Spleen (tissue), 11 donors: ENCODE data around the gene RGS10. TPM values are rescaled to one million over a fixed set of nuclear protein-coding genes. Genes with fewer than 3 reads are reported as not detected.

Experiments used
- DNase-seq: peaks from one replicate; pipeline ENCODE4 v3.0.0-alpha.2; 2020
- H3K27ac ChIP-seq, 8 donors: fragments of 200-600 bp; sonication (generic) in 7 of 8; 1 replicate in 4 of 8; 2 replicates in 4 of 8; pipeline versions ENCODE4 v1.5.0 to v1.8.0; 2016 to 2021; ENCODE audit warnings: inconsistent platforms in 4 of 8, mild to moderate bottlenecking in 4 of 8, moderate library complexity in 1 of 8
- H3K27me3 ChIP-seq, 7 donors: fragments of 200-600 bp; sonication (generic) in 6 of 7; replicated peaks in 1 of 7; 1 replicate in 4 of 7; 2 replicates in 3 of 7; pipeline versions ENCODE4 v1.5.0 to v1.8.0; 2016 to 2021; ENCODE audit warnings: inconsistent platforms in 3 of 7, mild to moderate bottlenecking in 1 of 7
- H3K36me3 ChIP-seq, 6 donors: fragments of 200-600 bp; sonication (generic) in 5 of 6; 1 replicate in 4 of 6; 2 replicates in 2 of 6; pipeline versions ENCODE4 v1.5.0 to v1.8.0; 2016 to 2021; ENCODE audit warnings: inconsistent platforms in 2 of 6
- H3K4me1 ChIP-seq, 6 donors: fragments of 200-600 bp; sonication (generic) in 5 of 6; 1 replicate in 3 of 6; 2 replicates in 3 of 6; pipeline versions ENCODE4 v1.5.0 to v1.8.0; 2016 to 2021; ENCODE audit warnings: inconsistent platforms in 3 of 6
- H3K4me3 ChIP-seq, 8 donors: fragments of 200-600 bp; sonication (generic) in 7 of 8; 1 replicate in 4 of 8; 2 replicates in 4 of 8; pipeline versions ENCODE4 v1.5.0 to v1.8.0; 2016 to 2021; ENCODE audit warnings: inconsistent platforms in 4 of 8, mild to moderate bottlenecking in 4 of 8, moderate library complexity in 2 of 8
- H3K9me3 ChIP-seq, 8 donors: fragments of 200-600 bp; sonication (generic) in 7 of 8; 1 replicate in 4 of 8; 2 replicates in 4 of 8; pipeline versions ENCODE4 v1.5.0 to v1.8.0; 2016 to 2021; ENCODE audit warnings: inconsistent platforms in 4 of 8
- CTCF ChIP-seq, 11 experiments: fragments of 200-600 bp in 7 of 11; fragments of 450-650 bp in 4 of 11; sonication (generic) in 4 of 11; IDR thresholded peaks in 8 of 11; conservative IDR thresholded peaks in 3 of 11; 1 replicate in 7 of 11; 2 replicates in 4 of 11; pipeline versions ENCODE4 v1.4.0 to v1.8.0; 2016 to 2021; ENCODE audit warnings: antibody characterized with exemption in 11 of 11, inconsistent platforms in 4 of 11, mild to moderate bottlenecking in 1 of 11
- POLR2A ChIP-seq, 3 donors: fragments of 450-650 bp; IDR thresholded peaks; one replicate each; pipeline ENCODE4 v1.5.1; 2017; ENCODE audit warnings: antibody characterized with exemption in 3 of 3, mild to moderate bottlenecking in 1 of 3
- POLR2AphosphoS5 ChIP-seq, 3 donors: sonication (generic); formaldehyde crosslinking; IDR thresholded peaks; one replicate each; pipeline ENCODE4 v1.5.1; 2017; ENCODE audit warnings: antibody characterized with exemption in 3 of 3
- WGBS, 5 donors: extraction: QIAGEN DNeasy Blood & Tissue Kit in 3 of 5; methylation state at CpG; one replicate each; pipeline versions ENCODE4 v1.1.5 to v1.1.7; 2013 to 2018; 5-methylcytosine and 5-hydroxymethylcytosine counted together
- intact Hi-C: fragments of 100-400 bp; cut with DNase I; formaldehyde crosslinking; loops from one replicate; pipeline ENCODE4 v1.15.0; 2023; ENCODE audit warnings: low total_unique reads
- polyA plus RNA-seq, 3 donors: library from polyadenylated mRNA; stranded (reverse); fragments of 200-250 nt; gene quantifications; one replicate each; pipeline ENCODE4 v1.2.1, GENCODE V29; 2013
- total RNA-seq, 7 donors: library from RNA; depleted of rRNA in 3 of 7; stranded (reverse); fragments of >200 nt in 3 of 7; fragmentation: NEBNext Ultra II Directional in 4 of 7; extraction: Animal tissue kit (Norgen Biotek cat#: 25700) in 4 of 7; gene quantifications; one replicate each; pipeline versions ENCODE4 v1.1.0 to v1.2.1, GENCODE V29; 2016 to 2021
- donor health status: healthy with polysubstance abuse.
- donor health status: DM: no; HTN: no; CAD: no; lungs with moderate emphysema.
- donor health status: DM: no; HTN: no; CAD: no.
- donor health status: Bipolar disorder and iron deficiency.
- donor health status: healthy.
- donor health status: DM: no; HTN: no; CAD: no.
- donor health status: DM: yes; HTN: yes; CAD: no.

The RGS10 gene
- total and polyA plus RNA-seq, 10 donors, result 29.1 to 127 (median 49.6) TPM

GRCh38 chr10:119541459-119542356, 811 bp downstream of the RGS10 start:
- no peak for TF ChIP-seq CTCF (IDR thresholded peaks at IDR 0.05 in 8 of 11, conservative IDR thresholded peaks at IDR 0.05 in 3 of 11)
- peak in 1 of 3 donors; percentile 8 for TF ChIP-seq POLR2AphosphoS5 (IDR thresholded peaks at IDR 0.05)
- peak overlapping the region; percentile 61 to 97 (median 84) for H3K4me3 ChIP-seq
- H3K27ac ChIP-seq, result peak overlapping the region; percentile 55 to 87 (median 74)
- peaks cover 0 to 74% (median 52%) of the 10 kb centered on the region in 6 donors for H3K4me1 ChIP-seq
- intact Hi-C loops, result no loop called here
- peaks cover 0 to 37% (median 0%) of the 10 kb centered on the region in 7 donors for H3K27me3 ChIP-seq
- DNase-seq, result peak; percentile 87
- no peaks in the 10 kb centered on the region for H3K9me3 ChIP-seq
- H3K36me3 ChIP-seq, result no peaks in the 10 kb centered on the region
- WGBS, 5 donors, result 12 to 27% (median 14%) methylated on average over 13 to 57 of the region's 57 CpGs

- Histone ChIP-seq H3K4me3 (peak overlapping the region in 7 of 8 donors; percentile 61 to 97 (median 86)), H3K27ac (peak overlapping the region in 4 of 8 donors; percentile 3 to 87 (median 78)), H3K27me3 (peaks cover 0 to 37% (median 0%) of the 10 kb centered on the region in 7 donors), H3K36me3 (no peaks in the 10 kb centered on the region), H3K4me1 (peaks cover 0 to 80% (median 55%) of the 10 kb centered on the region in 6 donors), H3K9me3 (no peaks in the 10 kb centered on the region)
- TF ChIP-seq POLR2AphosphoS5 (IDR thresholded peaks at IDR 0.05), result no peak
- TF ChIP-seq CTCF (IDR thresholded peaks at IDR 0.05 in 8 of 11, conservative IDR thresholded peaks at IDR 0.05 in 3 of 11), result no peak
- no peak for TF ChIP-seq POLR2A (IDR thresholded peaks at IDR 0.05)
- intact Hi-C loops, result no loop called here
- DNase-seq, result no peak
- 58 to 69% (median 65%) methylated on average over 6 of the region's 6 CpGs for WGBS, 5 donors
Observed at GRCh38 chr10:119541046-119541445, 1.5 kb downstream of the RGS10 start.

GRCh38 chr10:119540038-119540437, 2.5 kb downstream of the RGS10 start:
- no peak overlapping the region for H3K4me3 ChIP-seq
- DNase-seq, result no peak
- H3K27me3 ChIP-seq, result peaks cover 0 to 36% (median 0%) of the 10 kb centered on the region in 7 donors
- peaks cover 0 to 90% (median 56%) of the 10 kb centered on the region in 6 donors for H3K4me1 ChIP-seq
- TF ChIP-seq POLR2A (IDR thresholded peaks at IDR 0.05), result no peak
- TF ChIP-seq CTCF (IDR thresholded peaks at IDR 0.05 in 8 of 11, conservative IDR thresholded peaks at IDR 0.05 in 3 of 11), result no peak
- TF ChIP-seq POLR2AphosphoS5 (IDR thresholded peaks at IDR 0.05), result no peak
- H3K27ac ChIP-seq, result no peak overlapping the region
- intact Hi-C loops, result no loop called here
- no peaks in the 10 kb centered on the region for H3K36me3 ChIP-seq
- WGBS, 5 donors, result 80 to 94% (median 89%) methylated on average over 4 of the region's 4 CpGs
- no peaks in the 10 kb centered on the region for H3K9me3 ChIP-seq

- H3K27me3 ChIP-seq, result peaks cover 0 to 31% (median 0%) of the 10 kb centered on the region in 7 donors
- H3K36me3 ChIP-seq, result no peaks in the 10 kb centered on the region
- DNase-seq, result no peak
- H3K4me3 ChIP-seq, result peak overlapping the region in 1 of 8 donors; percentile 0
- H3K9me3 ChIP-seq, result no peaks in the 10 kb centered on the region
- H3K27ac ChIP-seq, result peak overlapping the region in 2 of 8 donors; percentile 31 to 58
- intact Hi-C loops, result no loop called here
- WGBS, 5 donors, result 71 to 84% (median 78%) methylated on average over 9 of the region's 9 CpGs
- TF ChIP-seq POLR2A (IDR thresholded peaks at IDR 0.05), result no peak
- no peak for TF ChIP-seq POLR2AphosphoS5 (IDR thresholded peaks at IDR 0.05)
- TF ChIP-seq CTCF (IDR thresholded peaks at IDR 0.05 in 8 of 11, conservative IDR thresholded peaks at IDR 0.05 in 3 of 11), result no peak
- peaks cover 0 to 94% (median 56%) of the 10 kb centered on the region in 6 donors for H3K4me1 ChIP-seq
Observed at GRCh38 chr10:119539359-119539825, 3.1 kb downstream of the RGS10 start.
